ENCODE results near the gene C3orf22.
"Not testable (repeated sequence)": the region's sequence is repeated elsewhere in the genome, so short reads cannot be mapped to it uniquely, and the experiment has no call there.

C3orf22 gene

GRCh38 chr3:126558336-126559071 is at the start of gene C3orf22:
Gene C3orf22 (minus strand): TSS chr3:126558932. CDS start chr3:126553390, 5,542 bp downstream.
- DNase-seq: no peak

GRCh38 chr3:126607214-126607908 is 48.6 kb upstream of the C3orf22 start:
- DNase-seq: no peak

- no peak for DNase-seq
These were observed 47.3 kb upstream of the C3orf22 start for GRCh38 chr3:126606001-126606400.

- DNase-seq: no peak
These were observed 46.0 kb upstream of the C3orf22 start for GRCh38 chr3:126604691-126605090.

GRCh38 chr3:126599101-126599500 is 40.4 kb upstream of the C3orf22 start:
- no peak for DNase-seq

GRCh38 chr3:126595479-126595878 is 36.7 kb upstream of the C3orf22 start:
- not testable (repeated sequence) for DNase-seq

GRCh38 chr3:126591515-126591914 is 32.8 kb upstream of the C3orf22 start:
- not testable (repeated sequence) for DNase-seq

DNA sequence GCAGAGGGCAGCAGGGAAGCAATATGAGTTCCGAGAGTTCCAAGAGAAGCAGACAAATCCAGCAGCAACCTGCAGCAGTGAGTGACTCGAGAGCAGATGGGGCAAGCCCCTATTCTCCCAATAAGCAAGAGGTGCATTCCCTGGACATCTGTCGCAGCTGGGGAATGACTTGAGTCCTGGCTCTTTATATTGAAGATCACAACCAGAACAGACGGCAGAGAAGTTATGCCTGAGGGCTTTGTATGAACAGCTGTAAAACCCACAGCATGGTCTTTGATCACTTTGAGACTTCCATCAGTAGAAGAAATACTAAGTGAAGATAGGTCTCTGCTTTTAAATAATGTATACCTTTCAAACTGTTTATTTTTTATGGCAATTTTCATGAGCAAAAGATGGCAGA is 23.6 kb upstream of the C3orf22 start:
- no peak for DNase-seq

GRCh38 chr3:126581569-126581968 is 22.8 kb upstream of the C3orf22 start:
- no peak for DNase-seq

- no peak for DNase-seq
These were observed 22.0 kb upstream of the C3orf22 start for GRCh38 chr3:126580746-126581145.

GRCh38 chr3:126578702-126579101 is 20.0 kb upstream of the C3orf22 start:
- no peak for DNase-seq

DNA sequence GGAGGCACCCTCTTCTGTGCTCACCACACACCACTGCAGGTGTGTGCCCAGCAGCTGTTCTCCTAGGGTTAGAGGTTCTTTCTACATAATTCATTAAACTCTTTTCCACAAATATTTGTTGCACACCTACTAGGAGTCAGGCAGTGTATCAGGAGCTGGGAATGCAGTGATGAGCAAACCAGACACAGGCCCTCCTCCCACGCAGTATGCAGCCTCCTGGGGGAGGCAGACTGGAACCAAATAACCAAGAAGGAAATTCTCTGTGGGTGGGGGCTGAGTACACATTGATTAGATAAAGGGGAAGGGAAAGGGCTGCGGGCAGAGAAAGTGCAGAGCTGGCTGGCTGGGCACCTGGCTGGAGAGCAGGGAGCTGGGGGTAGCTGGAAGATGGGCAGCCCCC is 18.5 kb upstream of the C3orf22 start:
- no peak for DNase-seq

DNA sequence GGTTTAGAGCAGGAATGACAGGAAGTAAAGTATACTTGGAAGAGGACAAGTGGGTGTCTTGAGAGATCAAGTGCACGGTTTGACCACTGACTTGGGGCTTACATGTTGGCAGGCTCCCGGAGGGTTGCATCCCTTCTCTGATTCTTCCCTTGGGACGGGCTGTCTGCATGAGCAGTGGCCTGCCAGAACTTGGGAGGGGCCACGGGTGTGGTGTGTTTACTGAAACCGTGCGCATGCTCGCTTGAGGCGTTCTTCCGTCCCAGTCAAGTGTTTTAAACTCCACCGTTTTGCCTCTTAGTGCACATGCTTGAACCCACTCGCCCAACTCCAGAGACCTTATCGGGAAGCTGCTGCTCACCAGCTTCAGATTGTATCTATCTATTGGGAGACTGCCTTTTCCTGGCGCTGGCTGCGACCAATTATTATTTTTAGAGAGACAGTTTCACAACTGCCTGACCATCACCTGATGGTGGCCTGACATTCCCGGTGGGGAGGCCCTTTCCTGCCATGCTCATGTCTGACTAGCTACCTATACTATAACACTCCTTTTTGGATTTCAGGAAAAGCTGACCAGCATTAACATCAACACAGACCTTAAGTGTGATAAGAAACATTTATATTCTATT is 14.9 kb upstream of the C3orf22 start:
- DNase-seq: no peak

- DNase-seq: no peak
These were observed 12.3 kb upstream of the C3orf22 start for GRCh38 chr3:126571078-126571477.

- DNase-seq: no peak
These were observed 11.4 kb upstream of the C3orf22 start for GRCh38 chr3:126570103-126570541.

DNA sequence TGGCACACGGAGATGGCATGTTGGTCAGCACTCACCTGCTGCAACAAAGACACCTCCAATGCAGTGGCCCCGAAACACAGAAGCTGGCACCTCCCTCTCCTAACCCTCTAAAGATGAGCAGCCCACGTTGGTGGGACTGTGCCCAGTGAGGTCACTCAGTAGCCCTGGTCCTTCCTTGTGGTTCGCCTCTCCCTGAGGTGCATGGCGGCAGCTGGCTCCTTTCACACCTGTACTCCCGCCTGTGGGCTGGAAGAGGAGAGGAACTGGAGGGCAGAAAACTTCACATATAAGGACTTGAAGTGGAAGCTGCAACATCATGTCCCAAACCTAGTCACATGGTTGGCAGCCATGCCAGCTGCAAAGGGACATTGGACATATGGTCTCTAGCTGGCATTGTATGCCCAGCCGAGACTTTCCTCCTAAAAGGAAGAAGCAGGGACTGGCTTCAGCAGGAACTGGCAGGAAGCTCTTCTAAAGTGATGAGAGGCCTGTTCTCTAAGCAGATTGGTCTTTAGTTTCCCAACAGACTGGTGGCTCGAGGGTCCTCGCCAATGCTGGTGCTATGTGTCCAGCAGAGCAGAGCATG is 10.8 kb upstream of the C3orf22 start:
- DNase-seq: no peak

DNA sequence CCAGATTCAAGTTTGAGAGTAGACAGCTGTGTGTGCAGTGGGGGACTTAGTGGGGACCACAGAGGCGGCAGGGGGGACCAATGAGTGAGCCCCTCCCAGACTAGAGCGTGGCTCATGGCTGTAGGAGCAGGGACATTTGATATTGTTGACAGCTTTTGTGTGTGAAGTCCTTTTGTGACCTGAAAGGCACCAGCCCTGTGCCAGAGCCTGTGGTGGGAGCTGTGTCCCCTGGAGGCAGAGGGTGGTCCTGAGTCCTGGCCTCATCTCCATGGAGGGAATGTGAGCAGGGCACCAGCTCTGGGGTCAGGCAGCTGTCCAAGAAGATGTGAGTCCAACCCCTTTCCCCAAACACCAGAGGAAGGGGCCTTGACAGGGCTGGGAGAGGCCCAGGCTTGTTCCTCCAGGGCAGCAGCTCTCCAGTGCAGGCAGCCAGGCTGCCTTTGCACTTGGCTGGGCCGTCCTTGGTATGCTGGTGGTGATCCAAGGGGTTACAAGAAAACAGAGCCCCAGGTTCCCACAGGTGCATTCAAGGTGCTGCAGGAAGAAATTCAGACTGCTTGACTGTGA is 10.1 kb upstream of the C3orf22 start:
- no peak for DNase-seq

DNA sequence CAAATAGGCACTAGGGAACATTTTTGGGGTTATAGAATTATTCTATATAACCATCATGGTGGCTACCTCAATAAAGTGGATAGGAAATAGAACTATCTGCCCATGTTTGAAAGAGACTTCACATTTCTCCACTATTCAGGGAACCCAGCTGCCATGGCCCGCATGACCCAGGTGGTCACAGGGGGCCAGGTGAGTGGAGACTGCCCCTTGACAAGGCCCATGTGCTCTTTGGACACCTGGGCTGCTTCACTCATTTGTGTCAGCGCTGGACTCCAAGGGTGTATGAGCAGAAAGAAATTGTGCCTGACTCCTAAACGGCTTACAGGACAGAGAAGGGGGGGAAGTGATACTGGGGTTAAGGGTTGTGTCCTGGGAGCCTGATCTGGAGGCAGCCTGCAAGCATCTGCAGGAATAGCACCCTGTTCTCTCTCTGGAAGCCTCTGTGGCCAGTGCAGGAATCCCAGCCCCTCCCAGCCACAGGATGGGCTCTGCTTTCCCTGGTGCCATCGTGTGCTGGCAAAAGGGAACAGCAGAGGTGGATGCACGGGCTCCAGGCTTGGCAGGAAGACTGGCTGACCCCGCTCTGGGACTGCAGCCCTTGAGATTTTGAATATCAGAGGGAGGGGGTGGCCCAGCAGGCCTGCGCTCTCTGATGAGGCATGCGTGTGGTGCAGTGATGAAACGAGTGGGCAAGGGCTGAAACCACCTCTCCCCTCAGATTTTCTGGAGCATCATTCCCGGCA is 9.1 kb upstream of the C3orf22 start:
- DNase-seq: no peak

GRCh38 chr3:126562737-126563276 is 4.1 kb upstream of the C3orf22 start:
- DNase-seq: no peak

- no peak for DNase-seq
These were observed 971 bp downstream of the C3orf22 start for GRCh38 chr3:126557761-126558160.

DNA sequence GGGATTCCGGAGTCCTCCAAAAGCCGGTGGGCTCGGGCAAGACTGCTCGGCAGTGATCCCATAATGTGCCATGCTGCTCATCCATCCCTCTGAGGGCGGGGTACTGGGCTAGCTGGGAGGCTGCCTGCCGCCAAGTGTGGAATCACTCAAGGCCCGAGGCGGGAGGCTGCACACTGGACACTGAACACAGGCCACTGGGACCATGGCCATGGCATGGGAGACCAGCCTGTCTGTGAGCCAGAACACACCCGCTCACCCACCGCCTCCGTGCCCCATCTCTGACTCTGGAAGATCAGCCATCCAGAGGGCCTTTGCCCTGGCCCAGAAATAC is 1.4 kb downstream of the C3orf22 start:
- no peak for DNase-seq

Data from activated CD4-positive, CD25-positive, alpha-beta regulatory T cell treated with anti-CD3 and anti-CD28 coated beads, Interleukin-2, amount 50 U/mL, for 72 hours (primary cell).